ENCODE measurements around the gene PIK3AP1.

PIK3AP1 gene

DNA sequence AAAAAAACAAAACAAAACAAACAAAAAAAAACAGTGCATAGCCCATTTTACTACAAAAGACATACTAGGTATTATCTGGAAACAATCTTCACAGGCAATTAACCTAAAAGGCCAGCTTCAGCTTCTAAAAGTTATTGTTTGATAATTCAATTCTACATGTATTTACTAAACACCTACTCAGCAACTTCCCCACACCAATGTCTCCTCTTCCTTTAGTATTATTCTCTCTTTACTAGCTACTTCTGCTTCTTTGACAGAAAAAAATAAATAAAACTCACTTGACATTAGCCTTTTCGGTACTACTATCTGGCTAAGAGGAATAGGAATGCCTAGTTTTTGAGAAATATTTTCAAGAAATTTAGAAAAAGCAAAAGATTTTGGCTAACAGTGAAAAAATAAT lies 136.3 kb downstream of the PIK3AP1 start:
- Histone ChIP-seq H2AFZ (ENCODE audit: low read length) (no peak overlapping the region), H3K36me3 (ENCODE audit: insufficient read depth, low read length) (no peaks in the 10 kb centered on the region), H3K4me3 (ENCODE audit: low read depth, low read length, poor library complexity, severe bottlenecking) (no peak overlapping the region), H3K9me3 (ENCODE audit: low read length) (no peaks in the 10 kb centered on the region), H3K27ac (ENCODE audit: low read depth, low read length, poor library complexity, severe bottlenecking) (no peak overlapping the region), H3K4me2 (ENCODE audit: low read length) (no peak overlapping the region), H4K20me1 (ENCODE audit: insufficient read depth, low read length) (no peaks in the 10 kb centered on the region), H3F3A (ENCODE audit: insufficient read depth, low read length) (no peaks in the 10 kb centered on the region), H3K27me3 (ENCODE audit: insufficient read depth, low read length) (no peaks in the 10 kb centered on the region), H3K9me2 (ENCODE audit: low read depth, low read length) (no peaks in the 10 kb centered on the region), H3K79me2 (ENCODE audit: insufficient read depth, low read length) (peaks cover 67% of the 10 kb centered on the region), H3K4me1 (ENCODE audit: insufficient read depth, low read length, severe bottlenecking) (peaks cover 38% of the 10 kb centered on the region), H3K9ac (ENCODE audit: low read length) (no peak overlapping the region)
- no peak for TF ChIP-seq EZH2 (IDR thresholded peaks at IDR 0.05; ENCODE audit: borderline replicate concordance, low read length)
- TF ChIP-seq, protein P1, sequence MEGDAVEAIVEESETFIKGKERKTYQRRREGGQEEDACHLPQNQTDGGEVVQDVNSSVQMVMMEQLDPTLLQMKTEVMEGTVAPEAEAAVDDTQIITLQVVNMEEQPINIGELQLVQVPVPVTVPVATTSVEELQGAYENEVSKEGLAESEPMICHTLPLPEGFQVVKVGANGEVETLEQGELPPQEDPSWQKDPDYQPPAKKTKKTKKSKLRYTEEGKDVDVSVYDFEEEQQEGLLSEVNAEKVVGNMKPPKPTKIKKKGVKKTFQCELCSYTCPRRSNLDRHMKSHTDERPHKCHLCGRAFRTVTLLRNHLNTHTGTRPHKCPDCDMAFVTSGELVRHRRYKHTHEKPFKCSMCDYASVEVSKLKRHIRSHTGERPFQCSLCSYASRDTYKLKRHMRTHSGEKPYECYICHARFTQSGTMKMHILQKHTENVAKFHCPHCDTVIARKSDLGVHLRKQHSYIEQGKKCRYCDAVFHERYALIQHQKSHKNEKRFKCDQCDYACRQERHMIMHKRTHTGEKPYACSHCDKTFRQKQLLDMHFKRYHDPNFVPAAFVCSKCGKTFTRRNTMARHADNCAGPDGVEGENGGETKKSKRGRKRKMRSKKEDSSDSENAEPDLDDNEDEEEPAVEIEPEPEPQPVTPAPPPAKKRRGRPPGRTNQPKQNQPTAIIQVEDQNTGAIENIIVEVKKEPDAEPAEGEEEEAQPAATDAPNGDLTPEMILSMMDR (IDR thresholded peaks at IDR 0.05; ENCODE audit: low read length): no peak

GRCh38 chr10:96579133-96579532 lies 141.2 kb downstream of the PIK3AP1 start:
- Histone ChIP-seq H3K4me1 (ENCODE audit: insufficient read depth, low read length, severe bottlenecking) (peaks cover 12% of the 10 kb centered on the region), H3K9me2 (ENCODE audit: low read depth, low read length) (no peaks in the 10 kb centered on the region), H2AFZ (ENCODE audit: low read length) (no peak overlapping the region), H3K79me2 (ENCODE audit: insufficient read depth, low read length) (peaks cover 73% of the 10 kb centered on the region), H3F3A (ENCODE audit: insufficient read depth, low read length) (no peaks in the 10 kb centered on the region), H3K36me3 (ENCODE audit: insufficient read depth, low read length) (peaks cover 16% of the 10 kb centered on the region), H3K27me3 (ENCODE audit: insufficient read depth, low read length) (no peaks in the 10 kb centered on the region), H3K4me3 (ENCODE audit: low read depth, low read length, poor library complexity, severe bottlenecking) (no peak overlapping the region), H3K4me2 (ENCODE audit: low read length) (no peak overlapping the region), H3K9me3 (ENCODE audit: low read length) (no peaks in the 10 kb centered on the region), H3K27ac (ENCODE audit: low read depth, low read length, poor library complexity, severe bottlenecking) (no peak overlapping the region), H3K9ac (ENCODE audit: low read length) (no peak overlapping the region), H4K20me1 (ENCODE audit: insufficient read depth, low read length) (no peaks in the 10 kb centered on the region)
- TF ChIP-seq, protein P1 (IDR thresholded peaks at IDR 0.05; ENCODE audit: low read length): no peak
- TF ChIP-seq EZH2 (IDR thresholded peaks at IDR 0.05; ENCODE audit: borderline replicate concordance, low read length): no peak

GRCh38 chr10:96578633-96579032 lies 141.7 kb downstream of the PIK3AP1 start:
- H3K79me2 ChIP-seq (ENCODE audit: insufficient read depth, low read length): peaks cover 69% of the 10 kb centered on the region
- no peaks in the 10 kb centered on the region for H3K9me3 ChIP-seq (ENCODE audit: low read length)
- no peak overlapping the region for H3K4me2 ChIP-seq (ENCODE audit: low read length)
- peaks cover 12% of the 10 kb centered on the region for H3K4me1 ChIP-seq (ENCODE audit: insufficient read depth, low read length, severe bottlenecking)
- H3K27me3 ChIP-seq (ENCODE audit: insufficient read depth, low read length): no peaks in the 10 kb centered on the region
- H4K20me1 ChIP-seq (ENCODE audit: insufficient read depth, low read length): no peaks in the 10 kb centered on the region
- H3K9ac ChIP-seq (ENCODE audit: low read length): no peak overlapping the region
- H2AFZ ChIP-seq (ENCODE audit: low read length): no peak overlapping the region
- no peaks in the 10 kb centered on the region for H3F3A ChIP-seq (ENCODE audit: insufficient read depth, low read length)
- H3K27ac ChIP-seq (ENCODE audit: low read depth, low read length, poor library complexity, severe bottlenecking): no peak overlapping the region
- no peak overlapping the region for H3K4me3 ChIP-seq (ENCODE audit: low read depth, low read length, poor library complexity, severe bottlenecking)
- H3K9me2 ChIP-seq (ENCODE audit: low read depth, low read length): no peaks in the 10 kb centered on the region
- no peak for TF ChIP-seq EZH2 (IDR thresholded peaks at IDR 0.05; ENCODE audit: borderline replicate concordance, low read length)
- TF ChIP-seq, protein P1 (IDR thresholded peaks at IDR 0.05; ENCODE audit: low read length): no peak
- peaks cover 16% of the 10 kb centered on the region for H3K36me3 ChIP-seq (ENCODE audit: insufficient read depth, low read length)
